Islet precursor cell (in vitro differentiated cells): ENCODE measurements around the gene MPP7.
"Not testable (repeated sequence)": the region's sequence is repeated elsewhere in the genome, so short reads cannot be mapped to it uniquely, and the experiment has no call there.

ENCODE experiments used
- DNase-seq: peaks from one replicate; pipeline ENCODE4 v3.0.0-alpha.2; 2018

MPP7 gene

GRCh38 chr10:28302638-28303488, at the start of gene MPP7:
Gene MPP7, minus strand, starts transcription at chr10:28303064. Its CDS starts 64,460 bp downstream, at chr10:28238604.
- DNase-seq: peak; percentile 100

- no peak for DNase-seq
These were observed 47.0 kb upstream of the MPP7 start for GRCh38 chr10:28349892-28350291.

- no peak for DNase-seq
These were observed 41.4 kb upstream of the MPP7 start for GRCh38 chr10:28343987-28344895.

GRCh38 chr10:28343252-28343651, 40.4 kb upstream of the MPP7 start:
- no peak for DNase-seq

- not testable (repeated sequence) for DNase-seq
These were observed 38.8 kb upstream of the MPP7 start for GRCh38 chr10:28341679-28342078.

- no peak for DNase-seq
These were observed 29.9 kb upstream of the MPP7 start for GRCh38 chr10:28332726-28333125.

GRCh38 chr10:28331841-28332240, 29.0 kb upstream of the MPP7 start:
- DNase-seq: no peak

- DNase-seq: no peak
These were observed 28.2 kb upstream of the MPP7 start for GRCh38 chr10:28331066-28331465.

GRCh38 chr10:28328346-28328745, 25.5 kb upstream of the MPP7 start:
- no peak for DNase-seq

- no peak for DNase-seq
These were observed 24.6 kb upstream of the MPP7 start for GRCh38 chr10:28327491-28327880.

- DNase-seq: peak; percentile 66
These were observed 23.9 kb upstream of the MPP7 start for GRCh38 chr10:28326516-28327490.

- no peak for DNase-seq
These were observed 17.9 kb upstream of the MPP7 start for GRCh38 chr10:28320799-28321198.

GRCh38 chr10:28320090-28320489, 17.2 kb upstream of the MPP7 start:
- DNase-seq: no peak

- DNase-seq: not testable (repeated sequence)
These were observed 16.2 kb upstream of the MPP7 start for GRCh38 chr10:28319061-28319460.

GRCh38 chr10:28318626-28319025, 15.8 kb upstream of the MPP7 start:
- no peak for DNase-seq

GRCh38 chr10:28317760-28318159, 14.9 kb upstream of the MPP7 start:
- no peak for DNase-seq

GRCh38 chr10:28316696-28317095, 13.8 kb upstream of the MPP7 start:
- no peak for DNase-seq

GRCh38 chr10:28315140-28315539, 12.3 kb upstream of the MPP7 start:
- DNase-seq: peak; percentile 17

- peak; percentile 0 for DNase-seq
These were observed 11.3 kb upstream of the MPP7 start for GRCh38 chr10:28314211-28314610.

GRCh38 chr10:28312572-28312971, 9.7 kb upstream of the MPP7 start:
- no peak for DNase-seq

GRCh38 chr10:28311104-28311503, 8.2 kb upstream of the MPP7 start:
- no peak for DNase-seq

GRCh38 chr10:28307267-28307666, 4.4 kb upstream of the MPP7 start:
- DNase-seq: no peak

- no peak for DNase-seq
These were observed 2.7 kb upstream of the MPP7 start for GRCh38 chr10:28305553-28305952.
